H1 (cell line): ENCODE data around the gene ZBTB11. TPM values are rescaled to one million over a fixed set of nuclear protein-coding genes. Genes with fewer than 3 reads are reported as not detected.

Source experiments
- CTCF ChIA-PET: fragments of 300-600 bp; sonication (Branson Sonifier 250); formaldehyde crosslinking; loops from one replicate; lab custom pipeline; 2021; ENCODE audit not compliant: partially characterized antibody; lab: Charles Lee
- POLR2A ChIA-PET: fragments of 300-600 bp; sonication (Branson Sonifier 250); formaldehyde crosslinking; loops from one replicate; lab custom pipeline; 2021; ENCODE audit warnings: inconsistent platforms; ENCODE audit not compliant: partially characterized antibody; lab: Charles Lee
- DNase-seq, 2 experiments: peaks; one replicate each; pipeline versions ENCODE4 v3.0.0 to v3.0.0-alpha.2; 2010 to 2022; ENCODE audit warnings: low spot score in 2 of 2, low read depth in 1 of 2, mixed read lengths in 1 of 2
- FAIRE-seq: peaks from 2 replicates; lab custom pipeline; 2011; peaks lifted over from hg19 to GRCh38; lab: Jason Lieb, UNC
- H2AFZ ChIP-seq: 2 replicates; pipeline ENCODE4 v1.8.1; 2012; ENCODE audit warnings: low read length, inconsistent platforms
- H2AK5ac ChIP-seq: 2 replicates; pipeline ENCODE4 v1.6.1; 2013; ENCODE audit warnings: low read depth, low read length
- H2BK120ac ChIP-seq: replicated peaks from 2 replicates; pipeline ENCODE3; 2013; ENCODE audit warnings: low read depth, low read length, inconsistent platforms
- H2BK12ac ChIP-seq: 2 replicates; pipeline ENCODE4 v1.6.1; 2013; ENCODE audit warnings: low read depth, low read length
- H2BK15ac ChIP-seq: 2 replicates; pipeline ENCODE4 v1.6.1; 2013; ENCODE audit warnings: low read length
- H2BK20ac ChIP-seq: 2 replicates; pipeline ENCODE4 v1.6.1; 2013; ENCODE audit warnings: low read length
- H2BK5ac ChIP-seq: 2 replicates; pipeline ENCODE4 v1.6.1; 2013; ENCODE audit warnings: low read depth, low read length
- H3K14ac ChIP-seq: 2 replicates; pipeline ENCODE4 v1.6.1; 2013; ENCODE audit warnings: inconsistent platforms; ENCODE audit not compliant: insufficient read length
- H3K18ac ChIP-seq: 2 replicates; pipeline ENCODE4 v1.6.1; 2013; ENCODE audit warnings: low read length; ENCODE audit errors: extremely low read depth
- H3K23ac ChIP-seq: 2 replicates; pipeline ENCODE4 v1.6.1; 2013; ENCODE audit warnings: inconsistent platforms; ENCODE audit not compliant: insufficient read length
- H3K23me2 ChIP-seq: 2 replicates; pipeline ENCODE4 v1.6.1; 2013; ENCODE audit warnings: low read depth, low read length
- H3K27ac ChIP-seq: 2 replicates; pipeline ENCODE4 v1.6.1; 2011; ENCODE audit warnings: low read depth, low read length, inconsistent platforms
- H3K27me3 ChIP-seq, 4 experiments: replicated peaks in 1 of 4; 1 replicate in 1 of 4; 2 replicates in 3 of 4; pipeline versions ENCODE4 v1.6.1 to v1.8.1; 2011 to 2013; ENCODE audit warnings: low read length in 3 of 4, mild to moderate bottlenecking in 3 of 4, inconsistent platforms in 2 of 4, mixed read lengths in 2 of 4, moderate library complexity in 1 of 4; ENCODE audit not compliant: control insufficient read depth in 3 of 4, insufficient read depth in 3 of 4; ENCODE audit errors: extremely low read depth in 1 of 4
- H3K36me3 ChIP-seq, 4 experiments: 2 replicates each; pipeline versions ENCODE4 v1.6.1 to v1.8.1; 2011 to 2013; ENCODE audit warnings: mild to moderate bottlenecking in 4 of 4, low read length in 3 of 4, moderate library complexity in 2 of 4, control low read depth in 1 of 4, inconsistent platforms in 1 of 4; ENCODE audit not compliant: insufficient read depth in 4 of 4, control insufficient read depth in 2 of 4
- H3K4ac ChIP-seq: replicated peaks from 2 replicates; pipeline ENCODE3; 2013; ENCODE audit warnings: low read length, low read depth, mixed read lengths, inconsistent platforms; ENCODE audit not compliant: insufficient read length
- H3K4me1 ChIP-seq, 4 experiments: replicated peaks in 1 of 4; 1 replicate in 1 of 4; 2 replicates in 3 of 4; pipeline versions ENCODE4 v1.6.1 to v1.8.1; 2011 to 2013; ENCODE audit warnings: low read length in 3 of 4, inconsistent platforms in 2 of 4, mixed read lengths in 1 of 4; ENCODE audit not compliant: insufficient read depth in 4 of 4, control insufficient read depth in 3 of 4
- H3K4me2 ChIP-seq, 2 experiments: 2 replicates each; pipeline versions ENCODE4 v1.6.1 to v1.8.1; 2011 to 2013; ENCODE audit warnings: low read depth in 2 of 2, low read length in 2 of 2, control low read depth in 1 of 2, inconsistent platforms in 1 of 2, mild to moderate bottlenecking in 1 of 2; ENCODE audit not compliant: insufficient read depth in 1 of 2
- H3K4me3 ChIP-seq, 4 experiments: fragments of 200-600, 300-600 bp in 1 of 4; sonication (generic), shearing (Covaris generic), sonication (Bioruptor Twin) in 1 of 4; 2 replicates each; pipeline versions ENCODE4 v1.5.1 to v1.8.1; 2011 to 2016; ENCODE audit warnings: low read length in 4 of 4, low read depth in 3 of 4, control low read depth in 2 of 4, inconsistent platforms in 2 of 4, mild to moderate bottlenecking in 2 of 4, mixed read lengths in 1 of 4, moderate library complexity in 1 of 4; ENCODE audit not compliant: insufficient read depth in 2 of 4; ENCODE audit errors: extremely low read depth in 1 of 4
- H3K56ac ChIP-seq: replicated peaks from 2 replicates; pipeline ENCODE3; 2013; ENCODE audit warnings: low read depth, mild to moderate bottlenecking, mixed read lengths, low read length, inconsistent platforms; ENCODE audit not compliant: insufficient read length
- H3K79me1 ChIP-seq: 2 replicates; pipeline ENCODE4 v1.6.1; 2013; ENCODE audit warnings: low read depth, low read length, control low read depth
- H3K79me2 ChIP-seq, 2 experiments: 2 replicates each; pipeline versions ENCODE4 v1.6.1 to v1.8.1; 2012 to 2013; ENCODE audit warnings: low read length in 2 of 2, mild to moderate bottlenecking in 2 of 2, inconsistent platforms in 1 of 2; ENCODE audit not compliant: insufficient read depth in 2 of 2, control insufficient read depth in 1 of 2
- H3K9ac ChIP-seq, 4 experiments: replicated peaks in 1 of 4; 1 replicate in 1 of 4; 2 replicates in 3 of 4; pipeline versions ENCODE4 v1.6.1 to v1.8.1; 2011 to 2013; ENCODE audit warnings: low read depth in 3 of 4, low read length in 3 of 4, control low read depth in 2 of 4, mild to moderate bottlenecking in 2 of 4, moderate library complexity in 2 of 4, inconsistent platforms in 1 of 4; ENCODE audit errors: extremely low read depth in 1 of 4
- H3K9me3 ChIP-seq, 2 experiments: 2 replicates each; pipeline versions ENCODE4 v1.6.1 to v1.8.1; 2012 to 2013; ENCODE audit warnings: mild to moderate bottlenecking in 2 of 2, moderate library complexity in 2 of 2, control low read depth in 1 of 2, inconsistent platforms in 1 of 2, low read depth in 1 of 2, low read length in 1 of 2, mixed read lengths in 1 of 2; ENCODE audit not compliant: insufficient read depth in 2 of 2
- H4K20me1 ChIP-seq, 2 experiments: replicated peaks in 1 of 2; 2 replicates each; pipeline versions ENCODE3 to v1.8.1; 2011 to 2013; ENCODE audit warnings: inconsistent platforms in 2 of 2, low read length in 2 of 2, mild to moderate bottlenecking in 1 of 2; ENCODE audit not compliant: insufficient read depth in 2 of 2, control insufficient read depth in 1 of 2
- H4K5ac ChIP-seq: 2 replicates; pipeline ENCODE4 v1.6.1; 2013; ENCODE audit warnings: low read length, low read depth, mixed read lengths, inconsistent platforms; ENCODE audit not compliant: insufficient read length
- H4K8ac ChIP-seq: 2 replicates; pipeline ENCODE4 v1.8.0; 2013; ENCODE audit warnings: mild to moderate bottlenecking, moderate library complexity, low read length, inconsistent platforms; ENCODE audit not compliant: insufficient read depth; ENCODE audit errors: extremely low read depth
- H4K91ac ChIP-seq: replicated peaks from 2 replicates; pipeline ENCODE3; 2013; ENCODE audit warnings: low read length, mixed read lengths, inconsistent platforms; ENCODE audit not compliant: insufficient read length
- CREB1 ChIP-seq: IDR thresholded peaks from 2 replicates; pipeline ENCODE4 v1.6.1; 2012; ENCODE audit warnings: inconsistent platforms
- FOSL1 ChIP-seq: IDR thresholded peaks from 2 replicates; pipeline ENCODE4 v1.6.1; 2011; ENCODE audit warnings: mild to moderate bottlenecking, low read depth, low read length, moderate library complexity; ENCODE audit not compliant: insufficient read depth
- KDM5A ChIP-seq: fragments of 200-600 bp; IDR thresholded peaks from 2 replicates; pipeline ENCODE4 v1.7.1; 2012; ENCODE audit warnings: mild to moderate bottlenecking, low read length, inconsistent platforms, mixed read lengths
- NANOG ChIP-seq: IDR thresholded peaks from 2 replicates; pipeline ENCODE4 v1.6.1; 2011; ENCODE audit warnings: low read length, low read depth, mild to moderate bottlenecking, inconsistent platforms; ENCODE audit not compliant: insufficient read depth, poor library complexity, severe bottlenecking
- SP4 ChIP-seq: IDR thresholded peaks from 2 replicates; pipeline ENCODE4 v1.6.1; 2012; ENCODE audit warnings: low read length, inconsistent platforms
- SRF ChIP-seq: IDR thresholded peaks from 2 replicates; pipeline ENCODE4 v1.6.1; 2011; ENCODE audit warnings: mild to moderate bottlenecking, low read depth, low read length, moderate library complexity
- WGBS, 2 experiments: shearing (Covaris generic) in 1 of 2; methylation state at CpG; one replicate each; pipeline versions ENCODE4 v1.1.6 to v1.1.7; 2013 to 2015; ENCODE audit warnings: low lambda C conversion rate in 2 of 2, mixed read lengths in 2 of 2, inconsistent platforms in 1 of 2, low coverage in 1 of 2, missing lambda C conversion rate in 1 of 2; ENCODE audit not compliant: insufficient replicate concordance in 2 of 2, insufficient coverage in 1 of 2, insufficient read length in 1 of 2; ENCODE audit errors: extremely low coverage in 1 of 2, missing lambda C conversion rate in 1 of 2; 5-methylcytosine and 5-hydroxymethylcytosine counted together
- polyA plus RNA-seq, 7 experiments: library from polyadenylated mRNA; depleted of rRNA in 3 of 7; stranded (reverse) in 5 of 7; unstranded in 2 of 7; fragments of >200 nt in 5 of 7; fragments of 200-250 nt in 2 of 7; gene quantifications; 1 replicate in 5 of 7; 2 replicates in 1 of 7; 4 replicates in 1 of 7; pipeline versions ENCODE4 v1.2.1 to v1.2.3, GENCODE V29; 2011 to 2013; ENCODE audit warnings: missing spikeins in 2 of 7, mixed read lengths in 2 of 7
- total RNA-seq: library from RNA; stranded (reverse); fragmentation: NEBNext Ultra II Directional; extraction: Animal tissue kit (Norgen Biotek cat#: 25700); gene quantifications from 2 replicates; pipeline ENCODE4 v1.2.1, GENCODE V29; 2021

ZBTB11 gene
- total and polyA plus RNA-seq, 2 of the 8 experiments (the other 6 are each of a cell fraction or from before 2014, with no cell fraction given): 3.0 to 14.0 TPM

- Histone ChIP-seq H2AK5ac (no peak overlapping the region), H2BK120ac (no peak overlapping the region), H2BK15ac (no peak overlapping the region), H3K56ac (no peak overlapping the region), H3K4me1 (no peaks in the 10 kb centered on the region; a peak in 2 of 7 replicates), H4K5ac (no peak overlapping the region), H3K18ac (no peak overlapping the region), H4K91ac (no peak overlapping the region), H3K27me3 (no peaks in the 10 kb centered on the region), H3K9me3 (no peaks in the 10 kb centered on the region), H4K20me1 (peaks cover 3 to 9% of the 10 kb centered on the region in 2 experiments), H3K27ac (no peak overlapping the region), H3K79me2 (peaks cover 0 to 51% of the 10 kb centered on the region in 2 experiments; a peak in 3 of 4 replicates), H3K36me3 (peaks cover 3 to 28% (median 8%) of the 10 kb centered on the region in 4 experiments; a peak in 6 of 8 replicates), H2BK20ac (no peak overlapping the region), H3K23me2 (peaks cover 2% of the 10 kb centered on the region; the same call in 1 of the 2 replicates), H3K9ac (no peak overlapping the region), H2BK12ac (no peak overlapping the region), H3K4me3 (no peak overlapping the region), H2BK5ac (no peak overlapping the region), H2AFZ (no peak overlapping the region), H3K4me2 (no peak overlapping the region), H3K23ac (no peak overlapping the region), H3K14ac (no peak overlapping the region), H4K8ac (no peak overlapping the region), H3K79me1 (peaks cover 3% of the 10 kb centered on the region), H3K4ac (no peak overlapping the region)
- no peak for DNase-seq
- CTCF ChIA-PET: interaction anchor here (0.6 to 1.1 kb wide), 2 partner anchors 10 to 15 kb away, joined by 3 read pairs; no protein-coding TSS in a partner anchor
- 92% methylated on average over 5 of the region's 5 CpGs; no CpG with 5 or more reads in 1 of the 2 experiments for WGBS, 2 experiments
- TF ChIP-seq SRF: no peak
- TF ChIP-seq NANOG: no peak
- no peak for TF ChIP-seq SP4
- no peak for TF ChIP-seq CREB1
- TF ChIP-seq FOSL1: no peak
- no peak for TF ChIP-seq KDM5A
- POLR2A ChIA-PET: interaction anchor here (18.4 kb wide), 1 partner anchor 14 kb away, joined by 308 read pairs; the partner anchor contains the start of gene RPL24
- FAIRE-seq: no peak
These were observed 5.9 kb downstream of the ZBTB11 start for GRCh38 chr3:101671014-101671413.
